Memory B cell (primary cell): Measurements from ENCODE around the gene PDCD7.
A peak's percentile ranks its signal among the peaks of the same experiment; 100 is the strongest.
"Not testable (repeated sequence)": the region's sequence is repeated elsewhere in the genome, so short reads cannot be mapped to it uniquely, and the experiment has no call there.

Source experiments
- ATAC-seq: fragments of 150-1000 bp; cut with Tn5 transposase; 2 replicates; pipeline ENCODE4 v1.10.0; 2021; ENCODE audit warnings: low read depth, mild to moderate bottlenecking, moderate library complexity
- DNase-seq, 2 donors: peaks; one replicate each; pipeline ENCODE4 v3.0.0; 2022; ENCODE audit warnings: low spot score in 2 of 2
- H3K27ac Mint-ChIP-seq: one replicate; pipeline ENCODE4 v1.8.0; 2022; ENCODE audit warnings: mild to moderate bottlenecking, moderate library complexity, mixed read lengths
- H3K27me3 Mint-ChIP-seq: one replicate; pipeline ENCODE4 v1.8.0; 2022; ENCODE audit warnings: mixed read lengths
- H3K36me3 Mint-ChIP-seq: one replicate; pipeline ENCODE4 v1.8.0; 2022; ENCODE audit warnings: mild to moderate bottlenecking, mixed read lengths
- H3K4me1 Mint-ChIP-seq: one replicate; pipeline ENCODE4 v1.8.0; 2022; ENCODE audit warnings: mixed read lengths
- H3K4me3 Mint-ChIP-seq: one replicate; pipeline ENCODE4 v1.8.0; 2022; ENCODE audit warnings: mild to moderate bottlenecking, moderate library complexity, mixed read lengths
- H3K9me3 Mint-ChIP-seq: one replicate; pipeline ENCODE4 v1.8.0; 2022; ENCODE audit warnings: mixed read lengths

The PDCD7 gene

DNA sequence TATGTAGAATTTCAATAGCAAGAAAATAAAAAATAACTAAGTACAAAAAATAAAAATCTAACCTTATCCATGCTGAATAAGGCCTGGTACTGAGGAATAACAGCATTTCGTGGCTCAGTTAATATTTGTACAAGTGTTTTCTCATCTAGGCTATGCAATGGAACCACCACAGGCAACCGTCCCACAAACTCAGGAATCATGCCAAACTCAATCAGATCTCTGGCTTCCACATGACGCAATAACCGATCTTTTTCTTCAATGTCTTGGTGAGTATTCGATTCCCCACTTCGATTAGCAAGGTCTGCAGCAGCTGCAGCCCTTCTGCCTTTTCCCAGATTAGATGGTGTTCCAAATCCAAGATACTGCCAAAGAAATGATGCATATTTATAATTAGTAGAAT, 21.1 kb upstream of the PDCD7 start:
- no peak overlapping the region for H3K4me3 Mint-ChIP-seq
- H3K9me3 Mint-ChIP-seq, result no peaks in the 10 kb centered on the region
- no peaks in the 10 kb centered on the region for H3K4me1 Mint-ChIP-seq
- DNase-seq (no peak), ATAC-seq (no peak)
- peaks cover 28% of the 10 kb centered on the region for H3K36me3 Mint-ChIP-seq
- H3K27ac Mint-ChIP-seq, result no peak overlapping the region
- H3K27me3 Mint-ChIP-seq, result no peaks in the 10 kb centered on the region

DNA sequence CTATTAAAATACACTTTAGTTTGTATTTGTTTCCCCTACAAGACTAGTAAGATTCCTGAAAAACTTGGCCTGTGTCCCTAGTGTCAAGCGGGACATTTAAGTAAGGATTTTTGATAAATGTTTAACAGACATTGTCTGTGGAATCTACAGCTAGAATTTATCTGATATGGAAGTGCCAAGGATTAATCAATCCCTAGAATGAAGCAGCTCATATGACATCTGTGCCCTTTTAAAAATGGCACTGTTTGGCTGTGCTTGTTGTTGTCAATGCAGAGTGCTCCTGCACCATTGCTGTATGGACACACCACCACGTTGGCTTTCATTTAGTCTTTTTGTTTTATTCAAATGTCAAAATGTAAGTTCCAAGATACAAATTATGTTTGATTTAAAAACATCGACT, 14.3 kb upstream of the PDCD7 start:
- no peak for ATAC-seq
- no peaks in the 10 kb centered on the region for H3K9me3 Mint-ChIP-seq
- H3K27ac Mint-ChIP-seq, result peak overlapping the region; percentile 31

DNA sequence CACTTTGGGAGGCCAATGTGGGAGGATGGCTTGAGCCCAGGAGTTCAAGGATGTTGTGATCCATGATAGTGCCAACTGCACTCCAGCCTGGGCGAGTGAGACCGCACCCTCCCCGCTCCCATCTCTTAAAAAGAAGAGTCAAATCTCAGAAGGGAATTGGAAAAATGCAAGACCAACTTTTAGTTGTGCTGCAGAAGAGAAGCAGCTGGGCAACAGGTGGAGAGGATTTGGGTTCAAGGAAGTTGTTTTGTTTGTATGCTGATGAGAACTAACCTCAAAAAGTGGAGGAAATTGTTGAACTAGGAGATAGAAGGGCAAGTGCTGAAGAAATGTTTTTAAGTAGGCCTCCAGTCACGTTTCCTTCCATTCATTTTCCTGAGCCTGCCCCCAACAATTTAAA, 12.8 kb upstream of the PDCD7 start:
- ATAC-seq (no peak), DNase-seq (no peak)
- H3K4me3 Mint-ChIP-seq, result no peak overlapping the region
- H3K27ac Mint-ChIP-seq, result no peak overlapping the region
- peaks cover 11% of the 10 kb centered on the region for H3K36me3 Mint-ChIP-seq
- H3K9me3 Mint-ChIP-seq, result no peaks in the 10 kb centered on the region
- H3K4me1 Mint-ChIP-seq, result no peaks in the 10 kb centered on the region
- no peaks in the 10 kb centered on the region for H3K27me3 Mint-ChIP-seq

More for the DNA sequence above, 14.3 kb upstream of the PDCD7 start:
- Mint-ChIP-seq H3K36me3 (peaks cover 16% of the 10 kb centered on the region), H3K4me3 (no peak overlapping the region), H3K4me1 (no peaks in the 10 kb centered on the region), H3K27me3 (no peaks in the 10 kb centered on the region)
- DNase-seq, result no peak

DNA sequence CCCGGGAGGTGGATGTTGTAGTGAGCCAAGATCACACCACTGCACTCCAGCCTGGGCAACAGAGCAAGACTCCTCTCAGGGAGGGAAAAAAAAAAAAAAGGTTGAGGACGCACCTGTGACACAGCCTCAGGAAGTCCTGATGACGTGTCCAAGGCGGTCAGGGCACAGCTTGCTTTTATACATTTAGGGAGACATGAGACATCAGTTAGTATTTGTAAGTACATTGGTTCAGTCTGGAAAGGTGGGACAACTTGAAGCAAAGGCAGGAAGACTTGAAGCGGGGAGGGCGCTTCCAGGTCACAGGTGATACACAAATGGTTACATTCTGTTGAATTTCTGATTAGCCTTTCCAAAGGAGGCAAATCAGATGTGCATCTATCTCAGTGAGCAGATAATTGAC, 5.0 kb upstream of the PDCD7 start:
- H3K4me3 Mint-ChIP-seq, H3K27me3 Mint-ChIP-seq, ATAC-seq, H3K4me1 Mint-ChIP-seq, DNase-seq, H3K27ac Mint-ChIP-seq, H3K9me3 Mint-ChIP-seq, H3K36me3 Mint-ChIP-seq: not testable (repeated sequence)

DNA sequence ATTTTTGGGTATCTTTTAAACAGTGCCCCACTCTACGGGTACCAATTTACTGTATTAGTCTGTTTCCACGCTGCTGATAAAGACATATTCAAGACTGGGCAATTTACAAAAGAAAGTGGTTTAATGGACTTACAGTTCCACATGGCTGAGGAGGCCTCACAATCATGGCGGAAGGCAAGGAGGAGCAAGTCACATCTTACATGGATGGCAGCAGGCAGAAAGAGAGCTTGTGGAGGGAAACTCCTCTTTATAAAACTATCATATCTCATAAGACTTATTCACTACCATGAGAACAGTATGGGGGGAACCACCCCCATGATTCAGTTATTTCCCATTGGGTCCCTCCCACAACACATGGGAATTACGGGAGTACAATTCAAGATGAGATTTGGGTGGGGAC, 4.3 kb upstream of the PDCD7 start:
- not testable (repeated sequence) for H3K4me3 Mint-ChIP-seq

DNA sequence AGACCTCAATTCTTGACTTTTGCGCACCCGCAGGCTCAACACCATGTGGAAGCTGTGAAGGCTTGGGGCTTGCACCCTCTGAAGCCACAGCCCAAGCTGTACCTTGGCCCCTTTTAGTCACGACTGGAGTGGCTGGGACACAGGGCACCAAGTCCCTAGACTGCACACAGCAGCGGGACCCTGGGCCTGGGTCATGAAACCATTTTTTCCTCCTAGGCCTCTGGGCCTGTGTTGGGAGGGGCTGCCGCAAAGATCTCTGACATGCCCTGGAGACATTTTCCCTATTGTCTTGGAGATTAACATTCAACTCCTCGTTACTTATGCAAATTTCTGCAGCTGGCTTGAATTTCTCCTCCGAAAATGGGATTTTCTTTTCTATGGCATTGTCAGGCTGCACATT, 3.5 kb upstream of the PDCD7 start:
- DNase-seq, H3K4me3 Mint-ChIP-seq, ATAC-seq, H3K36me3 Mint-ChIP-seq, H3K9me3 Mint-ChIP-seq, H3K27me3 Mint-ChIP-seq, H3K27ac Mint-ChIP-seq: not testable (repeated sequence)
- peaks cover 12% of the 10 kb centered on the region for H3K4me1 Mint-ChIP-seq

More for the DNA sequence above, 4.3 kb upstream of the PDCD7 start:
- H3K9me3 Mint-ChIP-seq, DNase-seq, H3K36me3 Mint-ChIP-seq, H3K27ac Mint-ChIP-seq, H3K4me1 Mint-ChIP-seq, ATAC-seq, H3K27me3 Mint-ChIP-seq: not testable (repeated sequence)

DNA sequence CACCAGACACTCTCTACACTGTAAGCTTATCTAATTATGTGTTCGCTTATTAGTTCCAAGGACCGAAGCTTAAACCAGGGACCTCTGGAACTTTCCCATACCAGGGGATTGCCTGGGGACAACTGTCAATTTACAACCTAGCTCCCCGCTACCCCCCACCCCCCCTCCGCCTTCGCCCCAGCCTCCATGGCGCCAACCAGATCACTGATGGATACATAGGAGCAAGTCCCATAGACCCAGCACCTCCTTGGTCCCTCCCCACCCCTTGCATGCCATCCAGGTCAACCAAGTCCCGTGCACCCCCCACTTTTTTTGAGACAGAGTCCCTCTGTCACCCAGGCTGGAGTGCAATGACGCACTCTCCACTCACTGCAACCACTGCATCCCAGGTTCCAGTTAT, 930 bp upstream of the PDCD7 start:
- no peaks in the 10 kb centered on the region for H3K27me3 Mint-ChIP-seq
- H3K36me3 Mint-ChIP-seq, result peaks cover 5% of the 10 kb centered on the region
- peaks cover 6% of the 10 kb centered on the region for H3K9me3 Mint-ChIP-seq
- ATAC-seq (no peak), DNase-seq (no peak)
- peak overlapping the region; percentile 93 for H3K4me3 Mint-ChIP-seq
- peaks cover 21% of the 10 kb centered on the region for H3K4me1 Mint-ChIP-seq
- H3K27ac Mint-ChIP-seq, result no peak overlapping the region

DNA sequence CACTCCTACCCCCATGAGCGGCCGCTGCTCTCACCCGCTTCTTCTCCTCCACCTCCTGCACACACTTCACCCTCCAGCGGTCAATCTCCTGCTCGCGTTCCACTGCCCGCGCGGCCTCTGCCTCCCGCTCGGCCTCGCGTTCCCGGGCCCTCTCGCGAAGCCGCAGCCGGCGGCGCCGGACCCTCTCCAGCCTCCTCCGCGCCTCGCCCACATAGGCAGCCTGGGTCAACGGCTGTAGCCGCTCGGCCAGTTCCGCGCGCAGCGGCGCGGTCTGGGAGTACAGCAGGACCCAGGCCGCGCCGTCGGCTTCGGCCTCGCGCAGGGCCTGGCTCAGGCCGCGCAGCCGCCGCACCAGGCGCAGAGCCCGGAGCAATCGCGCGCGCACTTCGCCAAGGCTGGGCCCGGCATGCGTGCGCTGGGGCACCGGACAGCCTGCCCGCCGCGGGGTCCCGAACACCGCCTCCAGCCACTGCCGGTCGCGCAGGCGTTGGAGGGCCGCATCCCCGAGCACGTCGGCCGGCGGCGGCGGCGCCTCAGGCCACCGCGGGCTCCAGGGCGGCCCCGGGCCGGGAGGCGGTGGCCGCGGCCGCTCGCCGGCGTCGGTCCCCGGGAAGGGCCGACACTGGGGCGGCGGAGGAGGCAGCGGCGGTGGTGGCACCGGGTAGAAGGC, 595 bp downstream of the PDCD7 start:
- Mint-ChIP-seq H3K9me3 (peaks cover 6% of the 10 kb centered on the region), H3K27ac (peak overlapping the region; percentile 96), H3K27me3 (no peaks in the 10 kb centered on the region), H3K4me1 (peaks cover 28% of the 10 kb centered on the region), H3K36me3 (peaks cover 11% of the 10 kb centered on the region), H3K4me3 (peak overlapping the region; percentile 93)
- peak; percentile 20 to 47 for DNase-seq
- peak; percentile 33 for ATAC-seq

DNA sequence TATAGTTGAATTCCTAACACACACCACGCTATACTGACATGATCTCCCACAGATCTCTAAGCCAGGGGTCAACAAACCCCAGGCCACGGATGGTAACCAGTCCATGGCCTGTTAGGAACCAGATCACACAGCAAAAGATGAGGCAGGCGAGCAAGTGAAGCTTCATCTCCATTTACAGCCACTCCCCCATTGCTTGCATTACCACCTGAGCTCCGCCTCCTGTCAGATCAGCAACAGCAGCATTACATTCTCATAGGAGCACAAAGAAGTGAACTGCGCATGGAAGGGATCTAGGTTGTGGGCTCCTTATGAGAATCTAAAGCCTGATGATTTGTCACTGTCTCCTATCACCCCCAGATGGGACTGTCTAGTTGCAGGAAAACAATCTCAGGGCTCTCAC, 2.7 kb downstream of the PDCD7 start:
- H3K27me3 Mint-ChIP-seq, result no peaks in the 10 kb centered on the region
- no peak for DNase-seq
- no peaks in the 10 kb centered on the region for H3K9me3 Mint-ChIP-seq
- H3K36me3 Mint-ChIP-seq, result peaks cover 16% of the 10 kb centered on the region
- H3K4me3 Mint-ChIP-seq, result peak overlapping the region; percentile 4
- ATAC-seq, result no peak
- H3K27ac Mint-ChIP-seq, result no peak overlapping the region
- peaks cover 31% of the 10 kb centered on the region for H3K4me1 Mint-ChIP-seq

DNA sequence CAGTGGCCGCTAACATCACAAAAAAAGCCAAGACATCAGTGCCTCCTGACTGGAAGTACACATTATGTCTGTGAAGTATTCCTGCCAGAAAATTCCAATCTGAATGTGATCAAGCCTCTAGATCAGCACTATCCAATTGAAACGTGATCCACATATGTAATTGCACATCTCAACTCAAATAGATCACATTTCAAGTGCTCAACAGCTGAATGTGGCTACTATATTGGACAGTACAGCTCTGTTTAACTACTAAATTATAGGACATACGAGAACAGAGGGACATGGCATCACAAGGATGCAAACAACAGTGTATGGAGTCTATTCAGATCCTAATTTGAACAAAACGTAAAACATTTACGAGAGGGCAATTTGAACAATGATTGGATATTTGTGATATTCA, 18.1 kb downstream of the PDCD7 start:
- Mint-ChIP-seq H3K36me3 (peaks cover 43% of the 10 kb centered on the region), H3K27ac (no peak overlapping the region), H3K27me3 (no peaks in the 10 kb centered on the region), H3K4me1 (no peaks in the 10 kb centered on the region), H3K4me3 (no peak overlapping the region), H3K9me3 (no peaks in the 10 kb centered on the region)
- ATAC-seq (no peak), DNase-seq (no peak)

DNA sequence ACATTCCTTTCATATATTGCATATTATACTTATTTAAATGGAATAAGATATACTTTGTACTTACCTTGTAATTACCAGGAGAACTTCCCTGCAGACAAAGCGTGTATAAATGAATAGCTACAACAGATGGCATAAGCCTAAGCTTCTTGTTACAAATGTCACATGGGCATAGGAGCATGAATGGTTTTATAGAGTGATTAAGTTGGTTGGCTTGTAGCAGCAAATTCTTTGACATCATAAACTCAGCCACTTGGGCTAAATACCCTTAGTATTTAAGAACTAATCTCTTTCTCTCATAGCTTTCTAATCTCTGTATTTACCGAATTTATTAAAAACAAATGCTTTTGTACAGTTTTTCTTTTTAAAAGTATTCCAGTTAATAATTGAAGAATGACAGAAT, 18.5 kb downstream of the PDCD7 start, which contains the start of gene UBAP1L:
Gene UBAP1L (minus strand): TSS at position 115 of the 400 bp plus-strand sequence. CDS start 8,985 bp downstream, outside the sequence.
- DNase-seq (no peak), ATAC-seq (no peak)
- Mint-ChIP-seq H3K27ac (no peak within 1 kb of the TSS), H3K4me1 (no peaks in the 10 kb centered on the region), H3K27me3 (no peaks in the 10 kb centered on the region), H3K9me3 (no peaks in the 10 kb centered on the region), H3K36me3 (peaks cover 43% of the 10 kb centered on the region), H3K4me3 (no peak within 1 kb of the TSS)

DNA sequence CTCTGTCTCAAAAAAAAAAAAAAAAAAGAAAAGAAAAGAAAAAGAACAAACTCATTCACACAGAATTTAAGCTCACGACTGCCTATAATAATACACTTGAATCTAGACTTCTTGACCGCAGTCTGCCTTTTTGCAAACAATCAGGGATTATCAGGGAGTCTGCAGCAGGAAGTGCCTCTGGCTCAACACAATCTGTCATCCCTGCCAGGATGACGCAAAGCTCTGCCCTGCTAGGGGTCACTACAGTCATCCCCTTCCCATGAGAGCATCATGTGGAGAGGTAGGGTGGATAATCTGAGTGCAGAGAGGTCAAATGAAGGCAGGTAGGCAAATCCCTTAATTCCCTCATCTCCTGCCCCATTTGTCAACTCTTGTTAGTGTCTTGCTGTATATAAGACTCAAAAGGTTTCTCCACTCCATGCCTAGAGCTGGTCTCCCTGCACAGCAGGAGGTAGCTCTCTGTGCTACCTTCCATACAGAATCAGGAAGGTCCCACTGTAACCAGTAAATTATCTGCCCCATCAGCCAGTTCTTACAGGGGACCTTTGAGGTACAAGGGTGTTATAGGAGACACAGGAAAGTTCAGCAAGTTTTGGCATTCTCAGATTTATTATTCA, 22.8 kb downstream of the PDCD7 start:
- H3K4me3 Mint-ChIP-seq, result no peak overlapping the region
- H3K27ac Mint-ChIP-seq, result no peak overlapping the region
- no peaks in the 10 kb centered on the region for H3K27me3 Mint-ChIP-seq
- no peak for DNase-seq
- H3K4me1 Mint-ChIP-seq, result no peaks in the 10 kb centered on the region
- no peaks in the 10 kb centered on the region for H3K9me3 Mint-ChIP-seq
- H3K36me3 Mint-ChIP-seq, result peaks cover 33% of the 10 kb centered on the region
- ATAC-seq, result no peak

DNA sequence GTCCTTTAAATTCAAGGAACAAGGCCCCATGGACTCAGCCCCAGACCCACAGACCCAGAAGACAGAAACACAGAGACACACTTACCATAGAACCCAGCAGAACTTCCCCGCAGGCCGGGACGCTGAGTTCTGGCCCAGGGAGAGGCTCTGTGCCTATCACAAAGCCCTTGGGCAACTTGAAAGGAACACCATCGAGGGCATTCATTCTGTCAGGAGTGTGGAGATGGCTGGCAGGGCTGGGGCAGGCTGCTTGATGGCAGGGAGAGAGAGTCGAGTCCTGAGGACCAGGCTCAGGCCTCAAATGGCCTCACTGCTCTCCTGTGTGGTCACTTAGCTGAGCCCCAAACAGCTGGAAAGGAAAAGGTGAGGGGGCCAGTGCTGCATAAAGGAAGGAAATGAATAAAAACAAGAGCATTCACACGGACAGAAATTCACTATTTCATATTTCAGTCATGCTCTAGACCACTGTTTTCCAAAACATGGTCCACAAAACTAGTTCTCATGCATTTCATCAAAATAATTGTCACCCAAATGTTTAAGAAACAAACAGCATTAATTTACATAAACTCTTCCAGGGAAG, 27.5 kb downstream of the PDCD7 start:
- H3K27me3 Mint-ChIP-seq, result no peaks in the 10 kb centered on the region
- no peaks in the 10 kb centered on the region for H3K9me3 Mint-ChIP-seq
- DNase-seq (no peak), ATAC-seq (no peak)
- peaks cover 5% of the 10 kb centered on the region for H3K4me1 Mint-ChIP-seq
- no peak overlapping the region for H3K4me3 Mint-ChIP-seq
- peak overlapping the region; percentile 21 for H3K27ac Mint-ChIP-seq
- peaks cover 27% of the 10 kb centered on the region for H3K36me3 Mint-ChIP-seq

DNA sequence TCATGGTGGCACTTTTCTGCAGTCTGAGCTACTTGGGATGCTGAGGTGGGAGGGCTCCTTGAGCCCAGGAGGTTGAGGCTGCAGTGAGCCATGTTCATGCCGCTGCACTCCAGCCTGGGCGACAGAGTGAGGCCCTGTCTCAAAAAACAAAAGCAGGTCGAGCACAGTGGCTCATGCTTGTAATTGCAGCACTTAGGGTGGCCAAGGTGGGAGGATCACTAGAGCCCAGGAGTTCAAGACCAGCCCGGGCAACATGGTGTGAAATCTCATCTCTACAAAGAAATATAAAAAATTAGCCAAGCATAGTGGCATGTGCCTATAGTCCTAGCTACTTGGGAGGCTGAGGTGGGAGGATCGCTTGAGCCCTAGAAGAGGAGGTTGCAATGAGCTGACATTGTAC, 28.6 kb downstream of the PDCD7 start:
- Mint-ChIP-seq H3K4me3 (no peak overlapping the region), H3K27ac (no peak overlapping the region), H3K27me3 (no peaks in the 10 kb centered on the region), H3K9me3 (no peaks in the 10 kb centered on the region), H3K4me1 (peaks cover 5% of the 10 kb centered on the region), H3K36me3 (peaks cover 26% of the 10 kb centered on the region)
- DNase-seq (no peak), ATAC-seq (no peak)
